LNCaP clone FGC (cell line): ENCODE data around the gene CHST13.
"Not testable (repeated sequence)": the region's sequence is repeated elsewhere in the genome, so short reads cannot be mapped to it uniquely, and the experiment has no call there.

ENCODE experiments used
- DNase-seq: peaks from one replicate; pipeline ENCODE4 v3.0.0-alpha.2; 2011; ENCODE audit warnings: low read depth
- H3K4me3 ChIP-seq: 2 replicates; pipeline ENCODE4 v1.5.1; 2011; ENCODE audit warnings: mild to moderate bottlenecking, low read depth, low read length, control low read depth
- TF ChIP-seq, protein P1 (sequence below): IDR thresholded peaks from 2 replicates; pipeline ENCODE4 v1.5.1; 2012; ENCODE audit warnings: mild to moderate bottlenecking; ENCODE audit not compliant: control insufficient read depth, insufficient read depth; ENCODE audit errors: extremely low read depth

CHST13 gene

DNA sequence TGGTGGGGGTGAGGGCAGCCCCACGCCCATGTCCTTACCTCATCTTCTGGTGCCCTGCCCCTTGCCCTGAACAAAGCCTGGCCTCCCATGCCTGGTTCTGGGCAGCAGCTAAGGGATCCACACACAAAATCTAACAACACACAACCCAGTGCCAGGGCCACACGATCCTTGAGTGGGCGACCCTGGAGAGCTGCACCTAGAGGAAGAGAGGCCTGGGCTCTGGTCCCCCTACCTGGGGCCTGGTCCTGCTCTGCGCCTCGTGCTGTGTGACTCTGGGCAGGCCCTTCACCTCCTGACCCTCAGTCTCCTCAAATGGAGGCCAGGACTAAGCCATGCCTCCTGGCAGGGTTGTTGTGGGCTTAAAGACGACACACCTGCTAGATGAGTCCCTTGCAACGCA is 54.7 kb downstream of the CHST13 start:
- H3K4me3 ChIP-seq = no peak overlapping the region
- no peak for DNase-seq
- TF ChIP-seq, protein P1, sequence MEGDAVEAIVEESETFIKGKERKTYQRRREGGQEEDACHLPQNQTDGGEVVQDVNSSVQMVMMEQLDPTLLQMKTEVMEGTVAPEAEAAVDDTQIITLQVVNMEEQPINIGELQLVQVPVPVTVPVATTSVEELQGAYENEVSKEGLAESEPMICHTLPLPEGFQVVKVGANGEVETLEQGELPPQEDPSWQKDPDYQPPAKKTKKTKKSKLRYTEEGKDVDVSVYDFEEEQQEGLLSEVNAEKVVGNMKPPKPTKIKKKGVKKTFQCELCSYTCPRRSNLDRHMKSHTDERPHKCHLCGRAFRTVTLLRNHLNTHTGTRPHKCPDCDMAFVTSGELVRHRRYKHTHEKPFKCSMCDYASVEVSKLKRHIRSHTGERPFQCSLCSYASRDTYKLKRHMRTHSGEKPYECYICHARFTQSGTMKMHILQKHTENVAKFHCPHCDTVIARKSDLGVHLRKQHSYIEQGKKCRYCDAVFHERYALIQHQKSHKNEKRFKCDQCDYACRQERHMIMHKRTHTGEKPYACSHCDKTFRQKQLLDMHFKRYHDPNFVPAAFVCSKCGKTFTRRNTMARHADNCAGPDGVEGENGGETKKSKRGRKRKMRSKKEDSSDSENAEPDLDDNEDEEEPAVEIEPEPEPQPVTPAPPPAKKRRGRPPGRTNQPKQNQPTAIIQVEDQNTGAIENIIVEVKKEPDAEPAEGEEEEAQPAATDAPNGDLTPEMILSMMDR = no peak

DNA sequence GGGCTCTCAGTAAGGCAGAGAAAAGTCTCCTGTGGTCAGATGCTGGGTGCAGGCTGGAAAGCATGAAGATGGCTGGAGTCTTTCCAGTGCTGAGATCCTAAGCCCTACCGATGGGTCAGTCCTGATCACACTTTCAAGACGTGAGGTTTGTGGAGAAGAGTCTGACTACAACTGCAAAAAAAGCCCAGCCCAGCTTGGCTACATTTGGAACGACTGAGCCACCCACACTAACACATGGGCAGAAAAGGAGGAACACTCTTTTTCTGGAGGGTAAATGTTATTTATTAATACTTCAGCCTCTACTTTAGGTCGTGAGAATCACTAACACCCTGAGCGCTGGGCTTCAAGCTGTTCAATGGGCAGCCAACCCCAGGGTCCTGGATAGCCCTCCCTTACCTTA is 56.8 kb downstream of the CHST13 start:
- TF ChIP-seq, protein P1 = no peak
- no peak overlapping the region for H3K4me3 ChIP-seq
- DNase-seq = no peak

DNA sequence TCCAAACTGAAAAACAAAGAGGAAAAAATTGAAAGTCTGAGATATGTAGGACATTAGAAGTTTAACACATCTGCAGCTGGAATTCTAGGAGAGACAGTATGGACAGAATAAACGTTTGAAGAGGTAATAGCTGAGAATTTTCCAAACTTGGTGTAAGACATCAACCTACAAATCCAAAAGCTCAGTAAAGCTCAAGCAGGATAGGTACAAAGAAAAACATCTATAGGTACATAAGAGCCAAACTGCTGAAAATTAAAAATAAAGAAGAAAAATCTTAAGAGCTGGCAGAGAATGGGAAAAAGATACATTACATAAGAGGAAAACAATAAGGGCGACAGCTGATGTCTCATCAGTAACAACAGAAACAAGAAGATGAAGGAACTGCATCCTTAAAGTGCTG is 57.6 kb downstream of the CHST13 start:
- no peak overlapping the region for H3K4me3 ChIP-seq
- TF ChIP-seq, protein P1 = no peak
- no peak for DNase-seq

DNA sequence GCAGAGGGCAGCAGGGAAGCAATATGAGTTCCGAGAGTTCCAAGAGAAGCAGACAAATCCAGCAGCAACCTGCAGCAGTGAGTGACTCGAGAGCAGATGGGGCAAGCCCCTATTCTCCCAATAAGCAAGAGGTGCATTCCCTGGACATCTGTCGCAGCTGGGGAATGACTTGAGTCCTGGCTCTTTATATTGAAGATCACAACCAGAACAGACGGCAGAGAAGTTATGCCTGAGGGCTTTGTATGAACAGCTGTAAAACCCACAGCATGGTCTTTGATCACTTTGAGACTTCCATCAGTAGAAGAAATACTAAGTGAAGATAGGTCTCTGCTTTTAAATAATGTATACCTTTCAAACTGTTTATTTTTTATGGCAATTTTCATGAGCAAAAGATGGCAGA is 58.4 kb downstream of the CHST13 start:
- DNase-seq = no peak
- TF ChIP-seq, protein P1 = no peak
- H3K4me3 ChIP-seq = no peak overlapping the region

DNA sequence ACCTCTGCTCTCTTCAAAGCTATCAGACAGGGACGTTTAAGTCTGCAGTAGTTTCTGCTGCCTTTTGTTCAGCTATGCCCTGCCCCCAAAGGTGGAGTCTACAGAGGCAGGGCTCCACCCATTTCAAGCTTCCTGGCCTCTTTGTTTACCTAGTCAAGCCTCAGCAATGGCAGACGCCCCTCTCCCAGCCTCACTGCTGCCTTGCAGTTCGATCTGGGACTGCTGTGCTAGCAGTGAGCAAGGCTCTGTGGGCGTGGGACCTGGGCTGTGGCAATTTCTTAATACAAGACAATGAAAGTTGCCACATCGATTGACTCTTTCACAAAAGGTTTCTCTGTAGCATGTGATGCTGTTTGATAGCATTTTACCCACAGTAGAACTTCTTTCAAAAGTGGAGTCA is 67.6 kb downstream of the CHST13 start:
- DNase-seq, H3K4me3 ChIP-seq: not testable (repeated sequence)
